Measurements from ENCODE around the gene PCTP. TPM values are rescaled to one million over a fixed set of nuclear protein-coding genes. Genes with fewer than 3 reads are reported as not detected.

Gene PCTP
- total and polyA plus RNA-seq, 9 of the 15 experiments (the other 6 are each of a cell fraction or from before 2014, with no cell fraction given), result 10.9 to 62.3 (median 41.2) TPM

DNA sequence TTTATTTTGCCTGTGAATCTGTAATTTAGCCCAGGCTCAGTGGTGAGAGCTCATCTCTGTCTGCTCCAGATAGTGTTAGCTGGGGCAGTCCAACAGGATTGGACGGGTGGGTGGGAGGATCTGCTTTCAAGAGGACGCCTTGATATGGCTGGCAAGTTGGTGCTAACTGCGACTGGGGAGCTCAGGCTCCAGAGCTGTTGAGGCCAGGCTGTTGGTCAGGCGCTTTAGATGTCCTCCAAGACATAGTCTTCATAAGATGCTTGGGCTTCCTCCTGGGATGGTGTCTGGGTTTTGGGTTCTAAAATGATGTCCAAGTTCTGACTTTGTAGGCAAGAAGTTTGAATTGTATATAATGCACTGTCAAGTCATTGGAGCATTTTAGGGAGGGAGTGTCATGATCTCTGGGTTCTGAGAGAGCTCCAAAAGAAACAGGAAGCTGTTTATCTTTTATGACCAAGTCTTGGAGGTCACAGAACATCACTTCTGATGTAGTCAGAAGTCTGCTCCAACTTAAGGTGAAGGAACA is 12.8 kb upstream of the PCTP start:
- Histone ChIP-seq H4K20me1 (replicated peaks; ENCODE audit: control insufficient read depth, insufficient read depth, low read length) (no peaks in the 10 kb centered on the region), H3K9me3 (replicated peaks; ENCODE audit: control insufficient read depth, insufficient read depth, low read depth, low read length) (no peaks in the 10 kb centered on the region), H3K4me1 (replicated peaks in 1 of 2; ENCODE audit: control insufficient read depth in 2 of 2, insufficient read depth in 2 of 2, low read length in 2 of 2) (peaks cover 22 to 42% of the 10 kb centered on the region in 2 experiments), H3K9me1 (ENCODE audit: control insufficient read depth, insufficient read depth, low read length) (peaks cover under 1% of the 10 kb centered on the region), H3K9ac (ENCODE audit: insufficient read depth in 1 of 2, low read depth in 2 of 2, low read length in 2 of 2) (peak overlapping the region; percentile 66 to 75; a peak in 3 of 4 replicates), H3K4me3 (peak overlapping the region; percentile 10; the same call in 1 of the 2 replicates), H3K4me2 (ENCODE audit: insufficient read depth, low read length) (peak overlapping the region; percentile 71), H3K27ac (ENCODE audit: extremely low read depth, low read depth, low read length) (peak overlapping the region; percentile 95), H2AFZ (ENCODE audit: low read depth, low read length) (peak overlapping the region; percentile 96), H3K36me3 (ENCODE audit: control insufficient read depth, insufficient read depth, low read length) (no peaks in the 10 kb centered on the region), H3K79me2 (ENCODE audit: control insufficient read depth, insufficient read depth, low read length) (no peaks in the 10 kb centered on the region), H3K27me3 (ENCODE audit: control insufficient read depth in 2 of 2, insufficient read depth in 2 of 2, low read length in 2 of 2) (no peaks in the 10 kb centered on the region)
- ChIA-PET POLR2A (interaction anchor here (0.7 to 1.7 kb wide), 8 partner anchors 11 to 144 kb away, joined by 3 to 13 read pairs (median 4); partner anchors contain the start of gene PCTP), CTCF (ENCODE audit: low intra/inter-chr PET ratio) (no interaction called here)
- in situ Hi-C loops (cut with MboI) (no loop called here), intact Hi-C loops (cut with micrococcal nuclease) (loop anchor here (5.0 to 10.0 kb wide), 2 partner anchors 79 to 283 kb away; no protein-coding TSS in a partner anchor)
- no TSS peak for BruUV-seq (replicated peaks)
- peak; percentile 95 for ATAC-seq
- DNase-seq (ENCODE audit: extremely low read depth in 1 of 4, low spot score in 3 of 4), result peak; percentile 55 to 95 (median 73)
- WGBS (ENCODE audit: insufficient coverage, low coverage, missing lambda C conversion rate), result 0% methylated on average over 4 of the region's 4 CpGs
- peak; percentile 91 for FAIRE-seq
- TF ChIP-seq, protein P1, sequence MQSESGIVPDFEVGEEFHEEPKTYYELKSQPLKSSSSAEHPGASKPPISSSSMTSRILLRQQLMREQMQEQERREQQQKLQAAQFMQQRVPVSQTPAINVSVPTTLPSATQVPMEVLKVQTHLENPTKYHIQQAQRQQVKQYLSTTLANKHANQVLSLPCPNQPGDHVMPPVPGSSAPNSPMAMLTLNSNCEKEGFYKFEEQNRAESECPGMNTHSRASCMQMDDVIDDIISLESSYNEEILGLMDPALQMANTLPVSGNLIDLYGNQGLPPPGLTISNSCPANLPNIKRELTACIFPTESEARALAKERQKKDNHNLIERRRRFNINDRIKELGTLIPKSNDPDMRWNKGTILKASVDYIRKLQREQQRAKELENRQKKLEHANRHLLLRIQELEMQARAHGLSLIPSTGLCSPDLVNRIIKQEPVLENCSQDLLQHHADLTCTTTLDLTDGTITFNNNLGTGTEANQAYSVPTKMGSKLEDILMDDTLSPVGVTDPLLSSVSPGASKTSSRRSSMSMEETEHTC (IDR thresholded peaks at IDR 0.05), result no peak
- TF ChIP-seq CREB3 (tag; conservative IDR thresholded peaks at IDR 0.05; ENCODE audit: low read depth) (no peak), RAD51 (IDR thresholded peaks at IDR 0.05; ENCODE audit: borderline replicate concordance, low read depth) (0 out of 2 replicates have a peak, but pooled peaks have one; percentile 8), ZNF133 (CRISPR knock-in tag; IDR thresholded peaks at IDR 0.05) (no peak), ESRRB (CRISPR knock-in tag; IDR thresholded peaks at IDR 0.05; ENCODE audit: borderline replicate concordance) (no peak), KDM5B (IDR thresholded peaks at IDR 0.05; ENCODE audit: insufficient replicate concordance, low read depth, low read length) (peak; percentile 48), HEY1 (CRISPR knock-in tag; IDR thresholded peaks at IDR 0.05; ENCODE audit: borderline replicate concordance) (no peak), ZNF277 (CRISPR knock-in tag; IDR thresholded peaks at IDR 0.05; ENCODE audit: borderline replicate concordance) (no peak), ZBED1 (IDR thresholded peaks at IDR 0.05) (no peak), NELFE (IDR thresholded peaks at IDR 0.05; ENCODE audit: insufficient read depth, insufficient read length) (no peak), NFE2 (IDR thresholded peaks at IDR 0.05; ENCODE audit: low read depth) (0 out of 2 replicates have a peak, but pooled peaks have one; percentile 25), CEBPB (tag; IDR thresholded peaks at IDR 0.05) (no peak), ZNF41 (CRISPR knock-in tag; conservative IDR thresholded peaks at IDR 0.05) (no peak), SIN3B (IDR thresholded peaks at IDR 0.05; ENCODE audit: low read depth) (no peak)
- TF ChIP-seq, protein P2, sequence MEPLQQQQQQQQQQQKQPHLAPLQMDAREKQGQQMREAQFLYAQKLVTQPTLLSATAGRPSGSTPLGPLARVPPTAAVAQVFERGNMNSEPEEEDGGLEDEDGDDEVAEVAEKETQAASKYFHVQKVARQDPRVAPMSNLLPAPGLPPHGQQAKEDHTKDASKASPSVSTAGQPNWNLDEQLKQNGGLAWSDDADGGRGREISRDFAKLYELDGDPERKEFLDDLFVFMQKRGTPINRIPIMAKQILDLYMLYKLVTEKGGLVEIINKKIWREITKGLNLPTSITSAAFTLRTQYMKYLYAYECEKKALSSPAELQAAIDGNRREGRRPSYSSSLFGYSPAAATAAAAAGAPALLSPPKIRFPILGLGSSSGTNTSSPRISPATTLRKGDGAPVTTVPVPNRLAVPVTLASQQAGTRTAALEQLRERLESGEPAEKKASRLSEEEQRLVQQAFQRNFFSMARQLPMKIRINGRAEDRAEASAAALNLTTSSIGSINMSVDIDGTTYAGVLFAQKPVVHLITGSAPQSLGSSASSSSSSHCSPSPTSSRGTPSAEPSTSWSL (CRISPR knock-in tag; IDR thresholded peaks at IDR 0.05; ENCODE audit: borderline replicate concordance), result no peak
- TF ChIP-seq, protein P3, sequence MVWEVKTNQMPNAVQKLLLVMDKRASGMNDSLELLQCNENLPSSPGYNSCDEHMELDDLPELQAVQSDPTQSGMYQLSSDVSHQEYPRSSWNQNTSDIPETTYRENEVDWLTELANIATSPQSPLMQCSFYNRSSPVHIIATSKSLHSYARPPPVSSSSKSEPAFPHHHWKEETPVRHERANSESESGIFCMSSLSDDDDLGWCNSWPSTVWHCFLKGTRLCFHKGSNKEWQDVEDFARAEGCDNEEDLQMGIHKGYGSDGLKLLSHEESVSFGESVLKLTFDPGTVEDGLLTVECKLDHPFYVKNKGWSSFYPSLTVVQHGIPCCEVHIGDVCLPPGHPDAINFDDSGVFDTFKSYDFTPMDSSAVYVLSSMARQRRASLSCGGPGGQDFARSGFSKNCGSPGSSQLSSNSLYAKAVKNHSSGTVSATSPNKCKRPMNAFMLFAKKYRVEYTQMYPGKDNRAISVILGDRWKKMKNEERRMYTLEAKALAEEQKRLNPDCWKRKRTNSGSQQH (CRISPR knock-in tag; IDR thresholded peaks at IDR 0.05), result no peak
